ENCODE results near the gene HS3ST3A1.

Gene HS3ST3A1

GRCh38 chr17:13491916-13492736 lies 109.6 kb downstream of the HS3ST3A1 start:
- no peak for DNase-seq (ENCODE audit: low spot score)

GRCh38 chr17:13491491-13491890 lies 110.2 kb downstream of the HS3ST3A1 start:
- no peak for DNase-seq (ENCODE audit: low spot score)

GRCh38 chr17:13490906-13491482 lies 110.7 kb downstream of the HS3ST3A1 start:
- DNase-seq (ENCODE audit: low spot score) = no peak

- no peak for DNase-seq (ENCODE audit: low spot score)
Measured at GRCh38 chr17:13490427-13490826, 111.3 kb downstream of the HS3ST3A1 start.

- no peak for DNase-seq (ENCODE audit: low spot score)
Measured at GRCh38 chr17:13485327-13485726, 116.4 kb downstream of the HS3ST3A1 start.

GRCh38 chr17:13484020-13484419 lies 117.7 kb downstream of the HS3ST3A1 start:
- DNase-seq (ENCODE audit: low spot score) = no peak

- DNase-seq (ENCODE audit: low spot score) = no peak
Measured at GRCh38 chr17:13480877-13481276, 120.9 kb downstream of the HS3ST3A1 start.

- no peak for DNase-seq (ENCODE audit: low spot score)
Measured at GRCh38 chr17:13478326-13478830, 123.4 kb downstream of the HS3ST3A1 start.

- no peak for DNase-seq (ENCODE audit: low spot score)
Measured at GRCh38 chr17:13477180-13477611, 124.5 kb downstream of the HS3ST3A1 start.

- no peak for DNase-seq (ENCODE audit: low spot score)
Measured at GRCh38 chr17:13476720-13477119, 125.0 kb downstream of the HS3ST3A1 start.

GRCh38 chr17:13475574-13476223 lies 126.0 kb downstream of the HS3ST3A1 start:
- DNase-seq (ENCODE audit: low spot score) = no peak

GRCh38 chr17:13474073-13474800 lies 127.5 kb downstream of the HS3ST3A1 start:
- DNase-seq (ENCODE audit: low spot score) = no peak

- DNase-seq (ENCODE audit: low spot score) = no peak
Measured at GRCh38 chr17:13465678-13466077, 136.1 kb downstream of the HS3ST3A1 start.

GRCh38 chr17:13462673-13463124 lies 139.0 kb downstream of the HS3ST3A1 start:
- no peak for DNase-seq (ENCODE audit: low spot score)

GRCh38 chr17:13462146-13462545 lies 139.6 kb downstream of the HS3ST3A1 start:
- DNase-seq (ENCODE audit: low spot score) = no peak

GRCh38 chr17:13460261-13461000 lies 141.3 kb downstream of the HS3ST3A1 start:
- DNase-seq (ENCODE audit: low spot score) = no peak

GRCh38 chr17:13457783-13458182 lies 143.9 kb downstream of the HS3ST3A1 start:
- DNase-seq (ENCODE audit: low spot score) = no peak
